GM19239 (cell line): ENCODE measurements around the gene COX6B2.
A peak's percentile ranks its signal among the peaks of the same experiment; 100 is the strongest.

ENCODE experiments used
- DNase-seq: peaks from one replicate; pipeline ENCODE4 v3.0.0; 2011; ENCODE audit warnings: low spot score; ENCODE audit not compliant: insufficient read length
- FAIRE-seq: peaks from 2 replicates; lab custom pipeline; 2011; peaks lifted over from hg19 to GRCh38; lab: Jason Lieb, UNC

The COX6B2 gene

DNA sequence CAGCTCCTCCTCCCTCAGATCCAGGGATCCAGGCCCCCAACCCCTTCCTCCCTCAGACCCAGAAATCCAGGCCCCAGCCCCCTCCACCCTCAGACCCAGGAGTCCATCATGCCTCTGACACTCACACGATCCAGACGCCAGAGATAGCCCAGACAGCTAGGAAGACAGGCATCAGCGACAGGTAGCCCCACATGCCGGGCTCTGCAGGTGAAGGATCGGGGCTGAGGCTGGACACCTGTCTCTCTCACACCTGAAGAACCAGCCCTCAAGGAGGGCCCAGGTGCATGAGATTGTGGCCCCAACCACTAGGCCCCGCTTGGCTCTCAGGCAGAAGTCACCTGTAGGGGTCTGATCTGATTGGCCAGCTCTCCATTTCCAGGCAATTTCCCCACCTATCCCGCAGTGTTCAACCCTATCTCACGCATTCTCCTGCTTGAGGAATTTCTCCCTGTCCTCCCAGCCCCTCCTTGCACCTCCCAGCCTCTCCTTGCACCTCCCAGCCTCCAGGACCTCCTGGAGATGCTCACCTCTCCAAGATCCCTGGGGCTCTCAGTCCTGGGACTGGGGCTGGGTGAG lies 33.6 kb downstream of the COX6B2 start:
- FAIRE-seq: no peak
- DNase-seq: no peak

DNA sequence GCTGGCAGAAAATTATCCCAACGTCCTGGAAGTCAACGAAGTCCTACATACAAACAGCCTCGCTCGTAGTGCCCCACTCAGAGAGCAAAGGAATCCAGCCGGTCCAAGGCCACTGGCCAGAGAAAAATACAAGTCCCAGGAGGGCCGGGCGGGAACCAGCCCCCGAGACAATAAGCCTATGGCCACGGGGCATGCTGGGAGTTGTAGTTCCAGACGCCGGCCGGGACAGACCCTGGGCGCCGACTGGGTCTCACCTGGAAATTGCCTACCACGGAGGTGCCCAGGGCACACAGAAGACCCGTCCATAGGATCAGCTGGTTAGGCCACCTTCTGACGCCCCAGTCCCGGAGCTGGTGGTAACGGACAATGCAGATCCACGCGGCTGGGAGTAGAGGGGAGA lies 34.7 kb downstream of the COX6B2 start:
- FAIRE-seq (no peak), DNase-seq (no peak)

DNA sequence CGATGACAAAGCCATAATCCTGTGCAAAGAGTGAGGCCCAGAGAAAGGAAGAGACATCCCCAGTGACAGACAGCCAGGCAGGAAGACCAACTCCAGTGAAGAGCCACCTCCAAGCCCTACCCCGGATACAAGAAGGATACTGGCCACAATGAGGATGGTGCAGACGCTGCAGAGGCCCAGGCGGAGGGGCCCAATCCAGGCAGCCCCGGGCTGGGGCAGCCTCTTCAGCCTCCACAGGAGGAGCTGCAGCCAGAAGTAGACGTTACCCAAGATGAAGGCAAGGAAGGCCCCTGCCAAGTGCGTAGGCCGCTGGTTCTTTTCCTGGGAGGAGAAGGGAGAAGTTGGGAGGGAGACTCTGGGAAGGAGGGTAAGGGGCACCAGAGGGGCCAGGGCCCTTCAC lies 37.9 kb downstream of the COX6B2 start:
- FAIRE-seq (no peak), DNase-seq (no peak)

DNA sequence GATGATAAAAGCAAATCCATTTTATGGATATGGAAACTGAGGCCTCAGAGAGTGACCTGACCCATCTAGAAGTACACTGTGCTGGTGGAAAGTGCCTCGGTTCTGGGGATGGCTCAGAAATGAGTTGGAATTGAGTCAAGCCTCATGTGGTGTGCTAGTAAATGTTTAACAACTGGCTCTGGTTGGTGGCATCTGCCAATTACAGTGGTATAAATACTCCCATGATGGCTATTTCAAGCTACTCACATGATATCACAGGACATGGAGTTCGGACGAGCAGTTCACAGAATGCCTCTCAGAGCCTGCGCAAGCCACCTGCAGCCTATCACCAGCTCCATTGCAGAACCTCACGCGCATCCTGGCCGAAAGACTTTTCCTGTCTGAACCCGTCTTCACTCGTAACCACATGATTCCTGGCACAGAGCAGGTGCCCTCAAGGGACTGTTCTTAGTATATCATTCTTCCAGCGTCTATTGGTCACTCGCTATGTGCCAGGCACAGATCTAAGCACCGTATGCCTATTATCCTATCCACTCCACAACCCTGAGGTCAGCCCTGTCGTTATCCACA lies 38.5 kb downstream of the COX6B2 start:
- no peak for FAIRE-seq
- DNase-seq: no peak

DNA sequence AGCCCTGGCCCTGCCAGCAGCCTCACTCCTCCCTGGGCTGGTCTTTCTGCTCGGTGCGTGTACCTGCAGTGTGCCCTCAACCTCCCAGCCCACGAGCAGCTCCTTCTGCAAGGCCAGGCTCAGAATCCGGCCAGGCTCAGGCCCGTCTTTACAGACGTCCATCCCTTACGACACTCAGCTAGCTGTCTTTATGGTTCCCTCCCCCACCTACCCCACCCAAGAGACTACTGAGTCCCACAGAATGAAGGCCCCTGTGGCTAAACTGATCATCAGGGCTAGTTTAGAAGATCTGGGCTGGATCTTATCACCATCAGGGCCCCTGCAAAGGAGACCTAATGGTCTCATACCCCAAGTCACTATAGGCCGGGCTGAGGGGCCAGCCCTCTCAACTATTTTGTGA lies 40.1 kb downstream of the COX6B2 start:
- FAIRE-seq: no peak
- DNase-seq: no peak

DNA sequence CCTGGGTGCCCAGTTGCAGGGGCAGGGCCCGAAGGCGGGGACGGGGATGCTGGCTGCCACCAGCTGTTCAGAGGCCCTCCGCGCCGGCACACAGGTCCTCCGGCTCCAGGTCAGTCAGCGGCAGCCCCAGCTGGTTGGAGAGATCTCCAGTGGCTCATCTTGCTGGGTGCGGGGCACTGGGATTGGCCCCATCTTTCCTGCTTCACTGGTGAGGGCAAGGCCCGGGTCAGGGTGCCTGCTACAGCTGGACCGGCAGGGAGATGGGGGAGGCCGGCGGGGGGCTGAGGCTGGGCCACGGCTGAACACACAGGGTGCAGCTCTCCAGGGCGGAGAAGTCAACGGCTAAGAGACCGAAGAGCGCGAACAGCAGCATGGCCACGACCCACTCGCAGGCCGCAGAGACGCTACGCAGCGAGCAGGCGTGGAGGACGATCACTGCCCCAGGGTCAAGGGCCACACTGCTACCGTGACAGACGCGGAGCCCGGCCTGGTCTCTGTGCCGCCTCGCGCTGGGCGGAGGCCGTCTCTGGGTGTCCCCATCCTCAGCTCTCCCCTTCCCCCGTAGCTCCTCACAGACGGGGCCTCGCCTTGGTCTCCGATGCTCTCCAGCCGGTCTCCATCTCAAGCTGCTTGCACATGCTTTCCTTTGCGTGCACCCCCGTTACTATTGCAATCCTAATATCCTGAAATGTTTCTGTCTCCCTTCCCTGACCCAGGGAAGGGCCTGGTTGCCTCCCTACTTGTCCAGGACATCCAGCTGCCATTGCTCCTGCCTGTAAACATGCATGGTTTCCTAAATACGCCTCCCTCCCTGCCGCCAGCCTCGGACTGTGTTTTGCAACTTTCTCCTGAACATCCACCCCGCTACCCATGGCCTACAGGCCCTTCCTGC lies 41.7 kb downstream of the COX6B2 start:
- no peak for FAIRE-seq

DNA sequence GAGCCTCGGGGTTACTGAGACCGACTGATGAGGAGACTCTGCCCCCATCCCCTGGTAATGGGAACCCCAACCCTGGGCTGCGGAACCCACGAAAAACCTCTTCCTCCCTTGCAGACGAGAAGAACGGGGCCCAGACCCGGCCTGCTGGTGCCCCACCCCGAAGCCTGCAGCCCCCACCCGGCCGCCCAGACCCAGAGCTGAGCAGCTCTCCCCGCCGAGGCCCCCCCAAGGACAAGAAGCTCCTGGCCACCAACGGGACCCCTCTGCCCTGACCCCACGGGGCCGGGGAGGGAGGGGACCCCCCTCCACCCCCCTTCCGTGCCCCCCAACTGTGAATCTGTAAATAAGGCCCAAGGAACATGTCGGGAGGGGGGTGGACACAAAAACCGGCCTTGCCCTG lies 42.7 kb downstream of the COX6B2 start:
- FAIRE-seq (no peak), DNase-seq (no peak)

More for the DNA sequence above, 41.7 kb downstream of the COX6B2 start:
- DNase-seq: no peak

DNA sequence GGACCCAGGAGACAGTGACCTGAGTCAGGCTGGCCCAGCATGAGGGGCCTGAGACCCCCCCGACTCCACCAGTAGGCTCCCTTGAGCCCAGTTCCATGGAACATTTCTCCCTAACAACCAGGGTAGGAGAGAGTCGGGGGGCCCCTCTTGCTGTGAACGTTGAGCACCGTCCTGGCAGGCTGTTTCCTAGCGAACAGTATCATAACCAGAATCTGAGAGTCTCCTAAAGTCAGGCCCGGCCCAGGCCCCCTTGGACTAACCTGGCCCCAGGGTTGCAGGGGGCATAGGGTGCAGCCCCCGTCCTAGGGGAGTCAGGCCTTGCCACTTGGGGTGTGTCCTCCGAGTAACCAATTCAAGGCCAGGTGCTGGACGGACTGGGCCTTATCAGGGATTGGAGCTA lies 43.1 kb downstream of the COX6B2 start:
- FAIRE-seq (no peak), DNase-seq (no peak)

DNA sequence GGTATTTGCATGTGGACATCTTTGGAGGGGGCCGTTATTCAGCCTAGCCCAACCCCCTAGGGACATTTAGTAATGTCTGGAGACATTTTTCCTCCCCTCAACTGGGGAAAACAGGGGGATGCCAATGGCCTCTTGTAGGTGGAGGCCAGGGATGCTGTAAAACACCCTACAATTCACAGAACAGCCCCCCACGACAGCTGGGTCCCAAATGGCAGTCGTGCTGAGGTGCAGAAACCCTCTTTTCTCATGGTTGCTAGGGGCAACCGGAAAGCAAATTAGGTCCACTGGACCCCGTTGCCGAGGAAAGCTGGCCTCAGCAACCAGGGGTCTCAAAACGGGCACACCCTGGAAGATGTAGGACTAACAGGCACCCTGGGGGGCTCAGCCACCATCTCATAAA lies 44.0 kb downstream of the COX6B2 start:
- FAIRE-seq: no peak
- no peak for DNase-seq

DNA sequence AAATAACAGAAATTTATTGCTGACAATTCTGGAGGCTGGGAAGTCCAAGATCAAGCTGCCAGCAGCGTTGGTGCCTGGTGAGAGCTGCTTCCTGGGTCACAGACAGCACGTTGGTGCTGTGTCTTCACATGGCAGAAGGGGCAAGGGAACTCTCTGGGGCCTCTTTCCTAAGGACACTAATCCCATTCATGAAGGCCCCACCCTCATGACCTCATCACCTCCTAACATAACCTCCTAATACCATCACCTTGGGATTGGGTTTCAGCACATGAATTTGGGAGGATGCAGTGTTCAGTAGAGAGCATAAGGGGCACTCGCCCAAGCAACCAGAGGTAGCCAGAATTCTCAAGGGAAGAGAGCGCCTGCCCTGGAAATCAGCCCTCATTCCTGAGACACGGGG lies 45.1 kb downstream of the COX6B2 start:
- no peak for DNase-seq
- no peak for FAIRE-seq

DNA sequence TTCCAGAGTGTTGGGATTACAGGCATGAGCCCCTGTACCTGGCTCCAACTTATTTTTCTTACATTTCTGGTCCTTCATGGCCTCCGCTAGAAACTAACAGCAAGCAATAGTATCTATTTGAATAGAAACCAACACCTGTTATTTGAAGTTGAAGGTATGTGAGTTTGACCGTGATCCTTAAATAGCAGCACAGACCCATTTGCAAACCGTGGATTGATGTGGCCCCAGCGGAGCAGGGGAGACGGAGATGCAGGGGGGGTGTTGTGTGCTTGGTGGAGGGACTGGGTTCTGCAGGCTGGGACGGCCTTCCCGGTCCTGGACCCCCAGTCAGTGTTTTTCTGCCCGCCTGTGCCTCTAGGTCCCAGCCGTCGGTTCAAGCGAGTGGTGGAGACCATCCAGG lies 46.2 kb downstream of the COX6B2 start:
- DNase-seq: no peak
- FAIRE-seq: no peak

DNA sequence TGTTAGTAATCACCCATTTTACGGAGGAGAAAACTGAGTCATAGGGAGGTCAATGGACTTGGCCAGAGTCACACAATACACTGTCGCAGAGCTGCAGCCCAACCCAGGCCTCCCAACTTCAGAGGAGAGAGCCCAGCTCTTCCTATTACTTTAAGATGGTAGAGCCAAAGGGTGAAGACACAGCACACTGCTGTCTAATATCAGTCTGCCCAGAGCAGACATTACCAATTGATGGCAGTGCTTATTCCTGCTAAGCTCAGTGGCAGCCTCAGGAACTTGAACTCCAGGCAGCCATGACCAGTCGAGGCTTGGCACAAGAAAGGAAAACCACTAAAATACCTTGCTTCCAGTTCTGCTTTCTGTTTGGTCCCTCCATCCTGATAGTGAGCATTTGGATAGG lies 47.8 kb downstream of the COX6B2 start:
- FAIRE-seq (no peak), DNase-seq (no peak)

DNA sequence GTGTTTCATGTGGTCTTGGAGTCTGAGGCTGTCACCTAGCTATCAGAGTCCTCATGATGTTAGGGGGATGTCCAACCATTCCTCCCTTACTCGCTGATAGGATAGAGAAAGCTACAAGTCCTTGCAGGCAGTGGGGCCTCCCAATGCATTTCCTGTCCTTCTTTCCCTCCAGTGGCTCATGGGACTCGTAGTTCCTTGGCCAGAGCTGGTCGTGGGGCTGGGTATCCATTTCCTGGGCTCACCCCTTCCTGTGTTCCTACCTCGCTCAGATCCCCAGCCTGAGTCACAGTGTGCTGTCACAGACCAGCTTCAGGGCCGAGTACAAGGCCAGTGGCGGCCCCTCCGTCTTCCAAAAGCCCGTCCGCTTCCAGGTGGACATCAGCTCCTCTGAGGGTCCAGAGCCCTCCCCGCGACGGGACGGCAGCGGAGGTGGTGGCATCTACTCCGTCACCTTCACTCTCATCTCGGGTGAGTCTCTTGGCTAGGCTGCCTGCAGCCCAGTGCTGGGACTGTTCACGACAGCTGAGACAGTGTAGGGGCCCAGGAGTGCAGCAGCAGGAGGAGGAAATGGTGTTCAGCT lies 48.4 kb downstream of the COX6B2 start:
- no peak for DNase-seq
- no peak for FAIRE-seq

DNA sequence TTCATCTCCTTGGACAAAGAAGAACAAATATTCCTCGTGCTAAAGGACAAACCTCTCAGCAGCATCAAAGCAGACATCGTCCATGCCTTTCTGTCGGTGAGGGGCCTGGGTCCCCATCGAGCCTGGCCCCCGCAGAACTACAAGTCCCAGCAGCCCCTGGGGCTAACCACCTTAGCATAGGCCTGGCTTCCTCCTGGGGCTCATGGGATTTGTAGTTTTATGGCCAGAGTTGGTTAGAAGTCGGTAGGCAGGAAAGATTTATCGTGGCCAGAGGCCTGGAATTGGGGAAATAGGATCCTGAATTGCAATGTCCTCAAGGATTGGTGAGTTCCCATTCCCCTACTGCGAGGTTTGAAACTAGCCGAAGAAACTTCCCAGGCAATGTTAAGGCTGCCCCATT lies 49.0 kb downstream of the COX6B2 start:
- peak; percentile 11 for FAIRE-seq

DNA sequence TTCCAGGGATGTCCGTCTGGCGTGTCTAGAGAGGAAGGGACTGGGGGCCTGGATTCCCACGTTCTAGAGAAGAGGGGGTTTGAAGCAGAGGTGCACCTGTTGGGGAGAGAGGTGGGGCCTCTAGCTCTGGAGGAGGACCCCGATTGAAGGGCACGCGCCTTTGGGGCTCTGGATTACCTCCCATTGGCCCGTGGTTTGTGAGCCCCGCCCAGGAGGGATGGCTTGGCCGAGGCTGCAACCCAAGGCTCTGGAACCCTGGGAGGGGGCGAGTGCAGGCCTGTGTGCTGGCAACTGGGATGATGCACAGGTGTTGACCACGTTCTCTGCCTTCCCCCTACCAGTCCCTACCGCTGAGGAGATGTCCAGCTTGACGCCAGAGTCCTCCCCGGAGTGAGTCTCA lies 49.5 kb downstream of the COX6B2 start:
- FAIRE-seq: no peak
- no peak for DNase-seq

More for the DNA sequence above, 49.0 kb downstream of the COX6B2 start:
- peak; percentile 75 for DNase-seq

DNA sequence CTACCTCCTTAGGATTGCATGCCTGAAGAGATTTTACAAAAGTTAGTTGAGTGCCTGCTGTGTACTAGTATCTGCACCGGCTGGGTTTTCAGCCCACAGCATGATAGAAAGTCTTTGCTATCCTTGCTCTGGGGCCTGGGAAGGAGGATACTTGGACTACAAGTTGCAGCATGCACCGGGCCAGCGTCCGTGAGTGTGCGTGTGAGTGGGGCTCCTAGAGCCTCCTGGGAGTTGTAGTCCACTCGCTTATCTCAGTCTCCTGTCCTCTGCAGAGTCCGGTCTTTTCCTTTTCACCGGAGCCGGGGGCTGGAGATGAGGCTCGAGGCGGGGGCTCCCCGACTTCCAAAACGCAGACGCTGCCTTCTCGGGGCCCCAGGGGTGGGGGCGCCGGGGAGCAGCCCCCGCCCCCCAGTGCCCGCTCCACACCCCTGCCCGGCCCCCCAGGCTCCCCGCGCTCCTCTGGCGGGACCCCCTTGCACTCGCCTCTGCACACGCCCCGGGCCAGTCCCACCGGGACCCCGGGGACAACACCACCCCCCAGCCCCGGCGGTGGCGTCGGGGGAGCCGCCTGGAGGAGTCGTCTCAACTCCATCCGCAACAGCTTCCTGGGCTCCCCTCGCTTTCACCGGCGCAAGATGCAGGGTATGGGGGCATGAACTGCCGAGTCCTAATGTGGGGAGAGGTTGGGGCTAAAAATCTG lies 50.1 kb downstream of the COX6B2 start:
- DNase-seq (peak; percentile 58), FAIRE-seq (peak; percentile 18)

DNA sequence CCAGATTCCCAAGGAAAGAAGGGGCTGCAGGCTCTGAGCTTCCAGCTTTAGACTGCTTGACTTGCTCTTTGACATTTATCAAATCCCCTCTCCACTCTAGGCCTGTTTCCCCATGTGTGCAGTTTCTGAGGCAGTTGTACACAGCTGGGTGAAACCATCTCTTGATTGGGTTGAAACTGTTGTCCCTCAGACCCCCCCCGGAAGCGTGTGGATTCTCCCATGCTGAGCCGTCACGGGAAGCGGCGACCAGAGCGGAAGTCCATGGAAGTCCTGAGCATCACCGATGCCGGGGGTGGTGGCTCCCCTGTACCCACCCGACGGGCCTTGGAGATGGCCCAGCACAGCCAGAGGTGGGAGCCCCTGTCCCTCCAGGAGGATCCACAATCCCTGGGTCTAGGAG lies 51.0 kb downstream of the COX6B2 start:
- FAIRE-seq (no peak), DNase-seq (no peak)

DNA sequence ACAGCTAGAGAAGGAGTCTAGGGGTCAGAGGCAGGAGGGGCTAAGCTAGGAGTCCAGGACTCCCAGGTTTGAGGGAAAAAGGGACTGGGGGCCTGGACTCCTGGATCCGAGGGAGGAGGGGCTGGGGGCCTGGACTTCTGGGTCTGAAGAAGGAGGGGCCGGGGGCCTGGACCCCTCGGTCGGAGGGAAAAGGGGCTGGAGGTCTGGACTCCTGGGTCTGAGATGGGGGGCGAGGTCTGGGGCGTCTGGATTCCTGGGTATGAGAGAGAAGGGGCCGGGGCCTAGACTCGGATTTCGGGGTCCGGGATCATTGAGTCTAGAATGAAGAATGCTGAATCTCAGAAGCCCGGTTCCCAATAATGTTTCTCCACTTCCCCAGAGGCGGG lies 52.2 kb downstream of the COX6B2 start:
- no peak for FAIRE-seq
- no peak for DNase-seq

DNA sequence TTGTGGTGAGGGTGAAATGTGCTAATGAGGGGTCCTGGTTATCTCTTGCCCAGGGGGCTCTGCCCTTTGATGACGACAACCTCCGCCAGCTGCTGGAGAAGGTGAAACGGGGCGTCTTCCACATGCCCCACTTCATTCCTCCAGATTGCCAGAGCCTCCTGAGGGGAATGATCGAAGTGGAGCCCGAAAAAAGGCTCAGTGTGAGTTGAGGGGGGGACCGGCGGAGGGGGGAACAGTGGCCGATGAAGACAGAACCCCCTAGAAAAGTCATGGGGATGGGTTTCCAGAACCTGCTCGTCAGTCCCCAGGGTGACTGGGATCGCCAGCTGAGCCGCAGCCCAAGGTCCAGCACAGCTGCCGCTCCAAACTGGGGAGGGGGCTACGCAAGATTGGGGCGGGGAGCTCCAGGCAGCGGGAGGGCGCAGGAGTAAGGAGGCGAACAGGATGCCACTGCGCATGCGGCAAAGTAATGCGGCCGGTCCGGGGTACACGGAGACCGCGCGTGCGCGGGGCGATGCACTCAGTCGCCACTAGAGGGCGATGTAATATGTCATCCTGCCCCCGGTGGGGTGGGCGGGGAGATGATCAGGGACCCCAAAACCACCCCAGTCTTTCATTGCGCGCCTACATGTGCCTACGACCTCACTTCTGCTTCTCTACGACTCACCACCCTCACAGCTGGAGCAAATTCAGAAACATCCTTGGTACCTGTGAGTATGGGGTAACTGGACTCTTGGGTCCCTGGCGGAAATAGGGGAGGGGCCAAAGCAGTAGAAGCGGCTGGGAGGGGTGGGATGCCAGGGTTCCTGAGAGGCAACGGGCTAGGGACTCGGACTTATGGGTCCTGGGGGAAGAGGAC lies 52.8 kb downstream of the COX6B2 start:
- peak; percentile 99 for DNase-seq
- peak; percentile 64 for FAIRE-seq
